Astrocyte (in vitro differentiated cells and primary cell): ENCODE results near the gene CCK. TPM values are rescaled to one million over a fixed set of nuclear protein-coding genes. Genes with fewer than 3 reads are reported as not detected.

Experiments
- DNase-seq: peaks from one replicate; pipeline ENCODE4 v3.0.0-alpha.2; 2010; ENCODE audit warnings: low read depth
- FAIRE-seq: peaks from 2 replicates; lab custom pipeline; 2011; peaks lifted over from hg19 to GRCh38; lab: Jason Lieb, UNC
- H2AFZ ChIP-seq: 2 replicates; pipeline ENCODE4 v1.6.0; 2012; ENCODE audit warnings: low read depth, low read length, inconsistent platforms
- H3K27ac ChIP-seq: 2 replicates; pipeline ENCODE4 v1.5.1; 2011; ENCODE audit warnings: low read depth, low read length, inconsistent platforms
- H3K27me3 ChIP-seq: 2 replicates; pipeline ENCODE4 v1.6.0; 2011; ENCODE audit warnings: low read length, inconsistent platforms; ENCODE audit not compliant: insufficient read depth
- H3K36me3 ChIP-seq: 2 replicates; pipeline ENCODE4 v1.5.1; 2011; ENCODE audit warnings: low read length, inconsistent platforms; ENCODE audit not compliant: insufficient read depth
- H3K4me1 ChIP-seq: 2 replicates; pipeline ENCODE4 v1.5.1; 2011; ENCODE audit warnings: low read length, inconsistent platforms; ENCODE audit not compliant: insufficient read depth
- H3K4me2 ChIP-seq: 2 replicates; pipeline ENCODE4 v1.6.0; 2012; ENCODE audit warnings: low read length, inconsistent platforms
- H3K4me3 ChIP-seq: 2 replicates; pipeline ENCODE4 v1.5.1; 2011; ENCODE audit warnings: low read depth, mild to moderate bottlenecking, low read length, inconsistent platforms; ENCODE audit not compliant: insufficient read depth
- H3K79me2 ChIP-seq: 2 replicates; pipeline ENCODE4 v1.6.0; 2012; ENCODE audit warnings: mild to moderate bottlenecking, low read length, inconsistent platforms; ENCODE audit not compliant: insufficient read depth
- H3K9ac ChIP-seq: 2 replicates; pipeline ENCODE4 v1.6.0; 2012; ENCODE audit warnings: mild to moderate bottlenecking, low read length, inconsistent platforms
- H3K9me3 ChIP-seq: 2 replicates; pipeline ENCODE4 v1.5.1; 2012; ENCODE audit warnings: low read depth, mild to moderate bottlenecking, low read length, inconsistent platforms; ENCODE audit not compliant: insufficient read depth
- H4K20me1 ChIP-seq: 2 replicates; pipeline ENCODE4 v1.6.0; 2012; ENCODE audit warnings: low read length, inconsistent platforms; ENCODE audit not compliant: insufficient read depth
- H3K27ac Mint-ChIP-seq: one replicate; pipeline ENCODE4 v1.8.0; 2021; ENCODE audit warnings: mild to moderate bottlenecking, mixed read lengths; ENCODE audit not compliant: unreplicated experiment
- H3K27me3 Mint-ChIP-seq: one replicate; pipeline ENCODE4 v1.8.0; 2021; ENCODE audit warnings: low read depth, mixed read lengths; ENCODE audit not compliant: unreplicated experiment
- H3K36me3 Mint-ChIP-seq: one replicate; pipeline ENCODE4 v1.8.0; 2021; ENCODE audit warnings: low read depth, mixed read lengths; ENCODE audit not compliant: unreplicated experiment
- H3K4me1 Mint-ChIP-seq: one replicate; pipeline ENCODE4 v1.8.0; 2021; ENCODE audit warnings: low read depth, mixed read lengths; ENCODE audit not compliant: unreplicated experiment
- H3K4me3 Mint-ChIP-seq: one replicate; pipeline ENCODE4 v1.8.0; 2021; ENCODE audit warnings: mild to moderate bottlenecking, moderate library complexity, mixed read lengths; ENCODE audit not compliant: unreplicated experiment
- H3K9me3 Mint-ChIP-seq: one replicate; pipeline ENCODE4 v1.8.0; 2021; ENCODE audit warnings: mild to moderate bottlenecking, mixed read lengths; ENCODE audit not compliant: unreplicated experiment
- EZH2 ChIP-seq: IDR thresholded peaks from 2 replicates; pipeline ENCODE4 v1.6.1; 2012; ENCODE audit warnings: mild to moderate bottlenecking, low read length, inconsistent platforms; ENCODE audit not compliant: insufficient read depth
- total RNA-seq: library from RNA; stranded (reverse); gene quantifications from 2 replicates; pipeline ENCODE4 v1.2.1, GENCODE V29; 2021
- TF ChIP-seq, protein P1 (sequence below): IDR thresholded peaks from 2 replicates; pipeline ENCODE4 v1.5.1; 2011; ENCODE audit warnings: low read depth, mild to moderate bottlenecking, inconsistent platforms, low read length, moderate library complexity; ENCODE audit not compliant: insufficient read depth

The CCK gene
- total RNA-seq, 1 donor from 2014 or later = not detected

DNA sequence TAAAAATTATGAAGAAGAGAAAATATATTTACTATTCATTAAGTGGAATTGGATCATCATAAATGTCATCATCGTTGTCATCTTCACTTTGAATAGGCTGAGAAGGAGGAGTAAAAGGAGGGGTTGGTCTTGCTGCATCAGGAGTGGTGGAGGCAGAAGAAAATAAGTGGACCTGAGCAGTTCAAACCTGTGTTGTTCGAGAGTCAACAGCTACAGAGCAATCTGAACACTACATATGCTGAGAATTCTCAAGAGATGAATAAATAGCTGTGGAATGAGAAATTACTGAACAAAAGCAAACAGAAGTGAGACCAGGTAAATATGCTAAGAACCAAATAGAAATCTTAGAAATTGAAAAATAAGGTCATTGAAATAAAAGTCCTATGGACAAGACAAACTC lies 32.3 kb upstream of the CCK start:
- Mint-ChIP-seq H3K9me3 (no peaks in the 10 kb centered on the region), H3K36me3 (no peaks in the 10 kb centered on the region), H3K4me1 (peaks cover 1% of the 10 kb centered on the region), H3K27me3 (peaks cover 14% of the 10 kb centered on the region), H3K4me3 (no peak overlapping the region), H3K27ac (no peak overlapping the region)
- no peak overlapping the region for H3K4me2 ChIP-seq
- no peak for DNase-seq
- no peak for FAIRE-seq
- H3K9ac ChIP-seq = no peak overlapping the region
- no peak overlapping the region for H3K27ac ChIP-seq
- H3K27me3 ChIP-seq = peaks cover 2% of the 10 kb centered on the region
- H3K4me1 ChIP-seq = no peaks in the 10 kb centered on the region
- no peak overlapping the region for H3K4me3 ChIP-seq
- no peak for TF ChIP-seq EZH2
- TF ChIP-seq, protein P1, sequence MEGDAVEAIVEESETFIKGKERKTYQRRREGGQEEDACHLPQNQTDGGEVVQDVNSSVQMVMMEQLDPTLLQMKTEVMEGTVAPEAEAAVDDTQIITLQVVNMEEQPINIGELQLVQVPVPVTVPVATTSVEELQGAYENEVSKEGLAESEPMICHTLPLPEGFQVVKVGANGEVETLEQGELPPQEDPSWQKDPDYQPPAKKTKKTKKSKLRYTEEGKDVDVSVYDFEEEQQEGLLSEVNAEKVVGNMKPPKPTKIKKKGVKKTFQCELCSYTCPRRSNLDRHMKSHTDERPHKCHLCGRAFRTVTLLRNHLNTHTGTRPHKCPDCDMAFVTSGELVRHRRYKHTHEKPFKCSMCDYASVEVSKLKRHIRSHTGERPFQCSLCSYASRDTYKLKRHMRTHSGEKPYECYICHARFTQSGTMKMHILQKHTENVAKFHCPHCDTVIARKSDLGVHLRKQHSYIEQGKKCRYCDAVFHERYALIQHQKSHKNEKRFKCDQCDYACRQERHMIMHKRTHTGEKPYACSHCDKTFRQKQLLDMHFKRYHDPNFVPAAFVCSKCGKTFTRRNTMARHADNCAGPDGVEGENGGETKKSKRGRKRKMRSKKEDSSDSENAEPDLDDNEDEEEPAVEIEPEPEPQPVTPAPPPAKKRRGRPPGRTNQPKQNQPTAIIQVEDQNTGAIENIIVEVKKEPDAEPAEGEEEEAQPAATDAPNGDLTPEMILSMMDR = no peak
- H3K9me3 ChIP-seq = no peaks in the 10 kb centered on the region
- no peaks in the 10 kb centered on the region for H3K79me2 ChIP-seq
- no peaks in the 10 kb centered on the region for H3K36me3 ChIP-seq
- no peaks in the 10 kb centered on the region for H4K20me1 ChIP-seq
- H2AFZ ChIP-seq = no peak overlapping the region

GRCh38 chr3:42292009-42292408 lies 26.0 kb upstream of the CCK start:
- no peak for DNase-seq
- H3K79me2 ChIP-seq = no peaks in the 10 kb centered on the region
- FAIRE-seq = no peak
- no peaks in the 10 kb centered on the region for H4K20me1 ChIP-seq
- no peak overlapping the region for H3K4me3 ChIP-seq
- no peaks in the 10 kb centered on the region for H3K9me3 ChIP-seq
- Mint-ChIP-seq H3K4me3 (no peak overlapping the region), H3K27ac (no peak overlapping the region), H3K36me3 (no peaks in the 10 kb centered on the region), H3K4me1 (no peaks in the 10 kb centered on the region), H3K27me3 (peaks cover 12% of the 10 kb centered on the region), H3K9me3 (peaks cover 11% of the 10 kb centered on the region)
- no peak overlapping the region for H2AFZ ChIP-seq
- H3K27me3 ChIP-seq = peaks cover 2% of the 10 kb centered on the region
- H3K4me2 ChIP-seq = no peak overlapping the region
- TF ChIP-seq, protein P1 = no peak
- TF ChIP-seq EZH2 = no peak
- H3K27ac ChIP-seq = no peak overlapping the region
- no peaks in the 10 kb centered on the region for H3K36me3 ChIP-seq
- H3K4me1 ChIP-seq = no peaks in the 10 kb centered on the region
- H3K9ac ChIP-seq = no peak overlapping the region

DNA sequence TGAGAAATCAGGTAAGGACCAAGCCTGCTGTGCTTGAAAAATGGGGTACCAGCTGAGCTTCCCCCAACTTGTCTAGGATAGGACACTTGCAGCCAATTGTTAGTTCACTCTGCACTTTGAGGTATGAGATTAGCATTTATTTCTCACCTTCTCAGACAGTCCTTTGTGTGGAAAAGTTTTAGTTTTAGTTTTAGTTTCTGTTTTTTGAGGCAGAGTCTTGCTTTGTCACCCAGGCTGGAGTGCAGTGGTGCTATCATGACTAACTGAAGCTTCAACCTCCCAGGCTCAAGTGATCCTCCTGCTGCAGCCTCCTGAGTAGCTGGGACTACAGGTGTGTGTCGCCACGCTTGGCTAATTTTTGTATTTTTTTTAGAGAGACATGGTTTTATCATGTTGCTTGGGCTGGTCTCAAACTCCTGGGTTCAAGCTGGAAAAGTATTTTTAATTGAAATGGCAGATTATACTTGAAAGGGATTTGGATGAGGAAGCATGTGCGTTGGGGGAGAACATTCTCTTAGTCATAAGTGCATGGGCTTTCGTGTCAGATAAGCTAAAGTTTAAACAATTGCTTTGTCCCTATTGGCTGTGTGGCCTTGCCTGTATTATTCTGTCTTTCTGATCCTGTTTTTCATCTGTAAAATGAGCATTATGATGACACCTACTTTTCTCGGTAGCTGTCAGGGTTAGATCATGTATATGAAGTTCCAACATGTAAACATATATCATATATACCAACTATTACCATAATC lies 25.2 kb upstream of the CCK start:
- Mint-ChIP-seq H3K9me3 (peaks cover 16% of the 10 kb centered on the region), H3K36me3 (no peaks in the 10 kb centered on the region), H3K4me3 (no peak overlapping the region), H3K4me1 (no peaks in the 10 kb centered on the region), H3K27me3 (peaks cover 13% of the 10 kb centered on the region), H3K27ac (no peak overlapping the region)
- Histone ChIP-seq H3K9ac (no peak overlapping the region), H4K20me1 (no peaks in the 10 kb centered on the region), H3K79me2 (no peaks in the 10 kb centered on the region), H3K9me3 (no peaks in the 10 kb centered on the region), H3K27ac (no peak overlapping the region), H3K36me3 (no peaks in the 10 kb centered on the region), H3K4me1 (no peaks in the 10 kb centered on the region), H3K4me3 (no peak overlapping the region), H3K27me3 (peaks cover 2% of the 10 kb centered on the region), H3K4me2 (no peak overlapping the region), H2AFZ (no peak overlapping the region)
- no peak for TF ChIP-seq EZH2
- TF ChIP-seq, protein P1 = no peak
- FAIRE-seq (no peak), DNase-seq (no peak)
